K562 (cell line): ENCODE results near the gene FGD6. TPM values are rescaled to one million over a fixed set of nuclear protein-coding genes. Genes with fewer than 3 reads are reported as not detected.

Experiments
- ARID1B ChIP-seq: fragments of 450-650 bp; IDR thresholded peaks from 2 replicates; pipeline ENCODE4 v1.6.1; 2016; ENCODE audit warnings: antibody characterized with exemption, mild to moderate bottlenecking, inconsistent platforms
- CBFA2T2 ChIP-seq: fragments of 450-650 bp; conservative IDR thresholded peaks from 2 replicates; pipeline ENCODE4 v1.6.1; 2017; ENCODE audit warnings: mild to moderate bottlenecking
- HDAC2 ChIP-seq: fragments of 450-650 bp; IDR thresholded peaks from 2 replicates; pipeline ENCODE4 v1.6.1; 2016; ENCODE audit warnings: mild to moderate bottlenecking
- IRF2 ChIP-seq: sonication (generic); formaldehyde crosslinking; IDR thresholded peaks from 2 replicates; pipeline ENCODE4 v1.8.1; 2022; ENCODE audit warnings: mild to moderate bottlenecking, missing genetic modification reagents
- KLF16 ChIP-seq: IDR thresholded peaks from 2 replicates; pipeline ENCODE4 v1.6.1; 2016; ENCODE audit warnings: antibody characterized with exemption
- MYNN ChIP-seq, 2 experiments: sonication (generic); formaldehyde crosslinking in 1 of 2; IDR thresholded peaks; 2 replicates each; pipeline versions ENCODE4 v1.5.0 to v1.6.1; 2016 to 2020; ENCODE audit warnings: antibody characterized with exemption in 1 of 2, missing genetic modification reagents in 1 of 2
- PML ChIP-seq: IDR thresholded peaks from 2 replicates; pipeline ENCODE4 v1.6.1; 2012; ENCODE audit warnings: low read length, inconsistent platforms
- TCF3 ChIP-seq: sonication (generic); formaldehyde crosslinking; IDR thresholded peaks from 2 replicates; pipeline ENCODE4 v1.4.0; 2020; ENCODE audit warnings: mild to moderate bottlenecking, missing genetic modification reagents
- ZFP1 ChIP-seq: fragments of 450-650 bp; formaldehyde crosslinking; IDR thresholded peaks from 2 replicates; pipeline ENCODE4 v1.4.0; 2020; ENCODE audit warnings: mild to moderate bottlenecking, mixed read lengths
- ZFX ChIP-seq: sonication (generic); formaldehyde crosslinking; IDR thresholded peaks from 2 replicates; pipeline ENCODE4 v1.8.0; 2022; ENCODE audit warnings: mild to moderate bottlenecking, missing genetic modification reagents, moderate library complexity
- ZNF445 ChIP-seq: fragments of 250-450 bp; sonication (Bioruptor Pico); IDR thresholded peaks from 2 replicates; pipeline ENCODE4 v1.4.0; 2020; ENCODE audit warnings: low read depth, mild to moderate bottlenecking, moderate library complexity
- polyA plus RNA-seq, 8 experiments: library from polyadenylated mRNA; depleted of rRNA in 4 of 8; stranded (reverse) in 5 of 8; unstranded in 3 of 8; fragments of >200 nt; fragmentation: Nextera tagmentation in 2 of 8; fragmentation: Illumina TruSeq in 1 of 8; extraction: Ambion mirVana in 2 of 8; extraction: Trizol in 1 of 8; gene quantifications; 2 replicates each; pipeline versions ENCODE4 v1.2.1 to v1.2.3, GENCODE V29; 2011 to 2014; ENCODE audit warnings: inconsistent platforms in 1 of 8, missing spikeins in 1 of 8
- total RNA-seq, 7 experiments: library from RNA; depleted of rRNA in 6 of 7; stranded (reverse); fragments of >200 nt in 6 of 7; fragmentation: Illumina TruSeq in 2 of 7; extraction: Trizol in 2 of 7; gene quantifications; 2 replicates each; pipeline versions ENCODE4 v1.2.1 to v1.2.3, GENCODE V29; 2011 to 2021; ENCODE audit warnings: low replicate concordance in 1 of 7
- TF ChIP-seq, protein P1 (sequence below): sonication (generic); formaldehyde crosslinking; IDR thresholded peaks from 2 replicates; pipeline ENCODE4 v1.8.0; 2022; ENCODE audit warnings: mild to moderate bottlenecking, missing genetic modification reagents
- TF ChIP-seq, protein P2 (sequence below): IDR thresholded peaks from 2 replicates; pipeline ENCODE4 v1.6.1; 2012; ENCODE audit warnings: low read depth, low read length, improper control_type of control experiment, borderline replicate concordance
- TF ChIP-seq, protein P3 (sequence below): IDR thresholded peaks from 2 replicates; pipeline ENCODE4 v1.6.1; 2014; ENCODE audit warnings: antibody characterized with exemption
- TF ChIP-seq, protein P4 (sequence below): sonication (generic); formaldehyde crosslinking; IDR thresholded peaks from 2 replicates; pipeline ENCODE4 v1.8.1; 2023; ENCODE audit warnings: missing genetic modification reagents, mild to moderate bottlenecking, borderline replicate concordance
- TF ChIP-seq, protein P5 (sequence below): fragments of 250-450 bp; sonication (Bioruptor Pico); IDR thresholded peaks from 2 replicates; pipeline ENCODE4 v1.8.0; 2021; ENCODE audit warnings: borderline replicate concordance, mild to moderate bottlenecking, moderate library complexity; ENCODE audit not compliant: poor library complexity, severe bottlenecking

Gene FGD6
- total and polyA plus RNA-seq, 9 of the 15 experiments (the other 6 are each of a cell fraction or from before 2014, with no cell fraction given) = 1.5 to 11.1 (median 5.8) TPM

DNA sequence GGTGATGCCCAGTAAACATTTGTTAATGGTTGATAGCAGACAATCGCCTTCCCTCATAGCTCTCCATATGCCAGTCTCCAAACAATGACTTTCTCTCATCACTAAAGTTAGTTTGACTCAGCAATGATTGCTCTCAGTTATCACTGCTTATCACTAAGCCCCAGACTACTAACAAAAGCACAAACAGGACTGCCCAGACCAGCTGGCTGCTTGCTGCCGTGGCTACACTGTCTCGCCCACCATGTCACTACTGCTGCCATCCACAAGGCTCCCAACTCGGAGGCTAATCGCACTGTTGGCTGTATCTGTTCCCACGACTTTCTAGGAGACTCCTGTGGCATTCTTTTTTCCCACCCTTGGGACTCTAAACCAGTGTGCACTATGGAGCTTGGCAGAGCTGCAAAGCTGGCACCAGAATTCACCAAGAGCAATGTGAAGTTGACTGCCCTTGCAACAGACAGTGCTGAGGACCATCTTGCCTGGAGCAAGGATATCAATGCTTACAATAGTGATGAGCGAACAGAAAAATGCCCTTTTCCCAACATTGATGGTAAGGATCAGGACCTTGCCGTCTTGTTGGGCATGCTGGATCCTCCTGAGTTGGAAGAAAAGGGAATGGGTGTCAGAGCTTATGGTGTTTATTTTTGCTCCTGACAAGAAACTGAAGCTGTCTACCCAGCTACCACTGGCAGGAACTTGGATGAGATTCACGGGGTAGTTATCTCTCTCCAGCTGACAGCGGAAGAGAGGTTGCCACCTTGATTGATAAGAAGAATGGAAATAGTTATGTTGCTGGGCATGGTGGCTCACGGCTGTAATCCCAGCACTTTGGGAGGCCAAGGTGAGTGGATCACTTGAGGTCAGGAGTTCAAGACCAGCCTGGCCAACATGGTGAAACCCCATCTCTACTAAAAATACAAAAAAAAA, 116.7 kb downstream of the FGD6 start (continued):
- TF ChIP-seq, protein P1, sequence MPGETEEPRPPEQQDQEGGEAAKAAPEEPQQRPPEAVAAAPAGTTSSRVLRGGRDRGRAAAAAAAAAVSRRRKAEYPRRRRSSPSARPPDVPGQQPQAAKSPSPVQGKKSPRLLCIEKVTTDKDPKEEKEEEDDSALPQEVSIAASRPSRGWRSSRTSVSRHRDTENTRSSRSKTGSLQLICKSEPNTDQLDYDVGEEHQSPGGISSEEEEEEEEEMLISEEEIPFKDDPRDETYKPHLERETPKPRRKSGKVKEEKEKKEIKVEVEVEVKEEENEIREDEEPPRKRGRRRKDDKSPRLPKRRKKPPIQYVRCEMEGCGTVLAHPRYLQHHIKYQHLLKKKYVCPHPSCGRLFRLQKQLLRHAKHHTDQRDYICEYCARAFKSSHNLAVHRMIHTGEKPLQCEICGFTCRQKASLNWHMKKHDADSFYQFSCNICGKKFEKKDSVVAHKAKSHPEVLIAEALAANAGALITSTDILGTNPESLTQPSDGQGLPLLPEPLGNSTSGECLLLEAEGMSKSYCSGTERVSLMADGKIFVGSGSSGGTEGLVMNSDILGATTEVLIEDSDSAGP (CRISPR knock-in tag) = no peak
- TF ChIP-seq TCF3 (CRISPR knock-in tag) (peak; percentile 89), MYNN (IDR thresholded peaks at IDR 0.05) (0 out of 2 replicates have a peak, but pooled peaks have one; percentile 33), MYNN (CRISPR knock-in tag; IDR thresholded peaks at IDR 0.05) (no peak), HDAC2 (peak; percentile 78), CBFA2T2 (peak; percentile 90), ARID1B (peak; percentile 89), KLF16 (peak; percentile 63; the same call in 1 of the 2 replicates), ZNF445 (no peak), ZFP1 (CRISPR knock-in tag) (no peak), PML (no peak), IRF2 (CRISPR knock-in tag) (no peak), ZFX (CRISPR knock-in tag) (no peak)
- TF ChIP-seq, protein P2, sequence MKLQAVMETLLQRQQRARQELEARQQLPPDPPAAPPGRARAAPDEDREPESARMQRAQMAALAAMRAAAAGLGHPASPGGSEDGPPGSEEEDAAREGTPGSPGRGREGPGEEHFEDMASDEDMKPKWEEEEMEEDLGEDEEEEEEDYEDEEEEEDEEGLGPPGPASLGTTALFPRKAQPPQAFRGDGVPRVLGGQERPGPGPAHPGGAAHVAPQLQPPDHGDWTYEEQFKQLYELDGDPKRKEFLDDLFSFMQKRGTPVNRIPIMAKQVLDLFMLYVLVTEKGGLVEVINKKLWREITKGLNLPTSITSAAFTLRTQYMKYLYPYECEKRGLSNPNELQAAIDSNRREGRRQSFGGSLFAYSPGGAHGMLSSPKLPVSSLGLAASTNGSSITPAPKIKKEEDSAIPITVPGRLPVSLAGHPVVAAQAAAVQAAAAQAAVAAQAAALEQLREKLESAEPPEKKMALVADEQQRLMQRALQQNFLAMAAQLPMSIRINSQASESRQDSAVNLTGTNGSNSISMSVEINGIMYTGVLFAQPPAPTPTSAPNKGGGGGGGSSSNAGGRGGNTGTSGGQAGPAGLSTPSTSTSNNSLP = no peak
- TF ChIP-seq, protein P3, sequence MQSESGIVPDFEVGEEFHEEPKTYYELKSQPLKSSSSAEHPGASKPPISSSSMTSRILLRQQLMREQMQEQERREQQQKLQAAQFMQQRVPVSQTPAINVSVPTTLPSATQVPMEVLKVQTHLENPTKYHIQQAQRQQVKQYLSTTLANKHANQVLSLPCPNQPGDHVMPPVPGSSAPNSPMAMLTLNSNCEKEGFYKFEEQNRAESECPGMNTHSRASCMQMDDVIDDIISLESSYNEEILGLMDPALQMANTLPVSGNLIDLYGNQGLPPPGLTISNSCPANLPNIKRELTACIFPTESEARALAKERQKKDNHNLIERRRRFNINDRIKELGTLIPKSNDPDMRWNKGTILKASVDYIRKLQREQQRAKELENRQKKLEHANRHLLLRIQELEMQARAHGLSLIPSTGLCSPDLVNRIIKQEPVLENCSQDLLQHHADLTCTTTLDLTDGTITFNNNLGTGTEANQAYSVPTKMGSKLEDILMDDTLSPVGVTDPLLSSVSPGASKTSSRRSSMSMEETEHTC = no peak
- TF ChIP-seq, protein P4, sequence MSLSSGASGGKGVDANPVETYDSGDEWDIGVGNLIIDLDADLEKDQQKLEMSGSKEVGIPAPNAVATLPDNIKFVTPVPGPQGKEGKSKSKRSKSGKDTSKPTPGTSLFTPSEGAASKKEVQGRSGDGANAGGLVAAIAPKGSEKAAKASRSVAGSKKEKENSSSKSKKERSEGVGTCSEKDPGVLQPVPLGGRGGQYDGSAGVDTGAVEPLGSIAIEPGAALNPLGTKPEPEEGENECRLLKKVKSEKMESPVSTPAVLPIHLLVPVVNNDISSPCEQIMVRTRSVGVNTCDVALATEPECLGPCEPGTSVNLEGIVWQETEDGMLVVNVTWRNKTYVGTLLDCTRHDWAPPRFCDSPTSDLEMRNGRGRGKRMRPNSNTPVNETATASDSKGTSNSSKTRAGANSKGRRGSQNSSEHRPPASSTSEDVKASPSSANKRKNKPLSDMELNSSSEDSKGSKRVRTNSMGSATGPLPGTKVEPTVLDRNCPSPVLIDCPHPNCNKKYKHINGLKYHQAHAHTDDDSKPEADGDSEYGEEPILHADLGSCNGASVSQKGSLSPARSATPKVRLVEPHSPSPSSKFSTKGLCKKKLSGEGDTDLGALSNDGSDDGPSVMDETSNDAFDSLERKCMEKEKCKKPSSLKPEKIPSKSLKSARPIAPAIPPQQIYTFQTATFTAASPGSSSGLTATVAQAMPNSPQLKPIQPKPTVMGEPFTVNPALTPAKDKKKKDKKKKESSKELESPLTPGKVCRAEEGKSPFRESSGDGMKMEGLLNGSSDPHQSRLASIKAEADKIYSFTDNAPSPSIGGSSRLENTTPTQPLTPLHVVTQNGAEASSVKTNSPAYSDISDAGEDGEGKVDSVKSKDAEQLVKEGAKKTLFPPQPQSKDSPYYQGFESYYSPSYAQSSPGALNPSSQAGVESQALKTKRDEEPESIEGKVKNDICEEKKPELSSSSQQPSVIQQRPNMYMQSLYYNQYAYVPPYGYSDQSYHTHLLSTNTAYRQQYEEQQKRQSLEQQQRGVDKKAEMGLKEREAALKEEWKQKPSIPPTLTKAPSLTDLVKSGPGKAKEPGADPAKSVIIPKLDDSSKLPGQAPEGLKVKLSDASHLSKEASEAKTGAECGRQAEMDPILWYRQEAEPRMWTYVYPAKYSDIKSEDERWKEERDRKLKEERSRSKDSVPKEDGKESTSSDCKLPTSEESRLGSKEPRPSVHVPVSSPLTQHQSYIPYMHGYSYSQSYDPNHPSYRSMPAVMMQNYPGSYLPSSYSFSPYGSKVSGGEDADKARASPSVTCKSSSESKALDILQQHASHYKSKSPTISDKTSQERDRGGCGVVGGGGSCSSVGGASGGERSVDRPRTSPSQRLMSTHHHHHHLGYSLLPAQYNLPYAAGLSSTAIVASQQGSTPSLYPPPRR (CRISPR knock-in tag) = no peak
- TF ChIP-seq, protein P5, sequence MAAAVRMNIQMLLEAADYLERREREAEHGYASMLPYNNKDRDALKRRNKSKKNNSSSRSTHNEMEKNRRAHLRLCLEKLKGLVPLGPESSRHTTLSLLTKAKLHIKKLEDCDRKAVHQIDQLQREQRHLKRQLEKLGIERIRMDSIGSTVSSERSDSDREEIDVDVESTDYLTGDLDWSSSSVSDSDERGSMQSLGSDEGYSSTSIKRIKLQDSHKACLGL (CRISPR knock-in tag) = no peak
